Stimulated activated CD4-positive, alpha-beta T cell treated with anti-CD3 and anti-CD28 coated beads, Interleukin-1b, Interleukin-23, amount 100 ng/mL, for 1 hour (primary cell): ENCODE results near the gene VPS18.
"Not testable (repeated sequence)": the region's sequence is repeated elsewhere in the genome, so short reads cannot be mapped to it uniquely, and the experiment has no call there.

Source experiments
- DNase-seq, 2 donors: peaks; one replicate each; pipeline ENCODE4 v3.0.0-alpha.2; 2020; ENCODE audit warnings: low read depth in 2 of 2

VPS18 gene

GRCh38 chr15:40893733-40894680 is at the start of gene VPS18:
TSS of gene VPS18 (plus strand) at chr15:40894450. CDS start at chr15:40894769, 319 bp downstream.
- peak; percentile 95 to 100 for DNase-seq

GRCh38 chr15:40844696-40845030 is 49.6 kb upstream of the VPS18 start:
- no peak for DNase-seq

- DNase-seq = no peak
Observed at GRCh38 chr15:40845036-40845435, 49.2 kb upstream of the VPS18 start.

- DNase-seq = no peak
Observed at GRCh38 chr15:40845511-40846284, 48.6 kb upstream of the VPS18 start.

- DNase-seq = no peak
Observed at GRCh38 chr15:40846841-40847222, 47.4 kb upstream of the VPS18 start.

GRCh38 chr15:40847223-40847961 is 46.9 kb upstream of the VPS18 start:
- no peak for DNase-seq

- DNase-seq = no peak
Observed at GRCh38 chr15:40850576-40851112, 43.6 kb upstream of the VPS18 start.

GRCh38 chr15:40852529-40852928 is 41.7 kb upstream of the VPS18 start:
- no peak for DNase-seq

GRCh38 chr15:40853241-40853890 is 40.9 kb upstream of the VPS18 start:
- no peak for DNase-seq

GRCh38 chr15:40854161-40854560 is 40.1 kb upstream of the VPS18 start:
- no peak for DNase-seq

- DNase-seq = no peak
Observed at GRCh38 chr15:40855706-40856234, 38.5 kb upstream of the VPS18 start.

- DNase-seq = no peak
Observed at GRCh38 chr15:40856746-40857145, 37.5 kb upstream of the VPS18 start.

- DNase-seq = peak; percentile 44 to 68
Observed at GRCh38 chr15:40857601-40858341, 36.5 kb upstream of the VPS18 start.

GRCh38 chr15:40858706-40859105 is 35.5 kb upstream of the VPS18 start:
- no peak for DNase-seq

GRCh38 chr15:40859206-40859851 is 34.9 kb upstream of the VPS18 start:
- DNase-seq = peak; percentile 59 to 78

GRCh38 chr15:40861147-40861546 is 33.1 kb upstream of the VPS18 start:
- DNase-seq = not testable (repeated sequence)

GRCh38 chr15:40863660-40864270 is 30.5 kb upstream of the VPS18 start:
- no peak for DNase-seq

GRCh38 chr15:40867199-40867598 is 27.1 kb upstream of the VPS18 start:
- no peak for DNase-seq

- DNase-seq = no peak
Observed at GRCh38 chr15:40869686-40870085, 24.6 kb upstream of the VPS18 start.
